Neural crest cell (in vitro differentiated cells): Measurements from ENCODE around the gene UBE2V1. TPM values are rescaled to one million over a fixed set of nuclear protein-coding genes. Genes with fewer than 3 reads are reported as not detected.
"Not testable (repeated sequence)": the region's sequence is repeated elsewhere in the genome, so short reads cannot be mapped to it uniquely, and the experiment has no call there.

Source experiments
- DNase-seq: peaks from one replicate; pipeline ENCODE4 v3.0.0; 2021; ENCODE audit warnings: low read depth, mixed read lengths, low spot score
- H3K27ac Mint-ChIP-seq: one replicate; pipeline ENCODE4 v1.8.0; 2021; ENCODE audit warnings: mild to moderate bottlenecking, mixed read lengths; ENCODE audit not compliant: unreplicated experiment
- H3K27me3 Mint-ChIP-seq: 2 replicates; pipeline ENCODE4 v1.8.0; 2021; ENCODE audit warnings: low read depth, mild to moderate bottlenecking, mixed read lengths
- H3K36me3 Mint-ChIP-seq: 2 replicates; pipeline ENCODE4 v1.8.0; 2021; ENCODE audit warnings: low read depth, mild to moderate bottlenecking, mixed read lengths
- H3K4me1 Mint-ChIP-seq: 2 replicates; pipeline ENCODE4 v1.8.0; 2021; ENCODE audit warnings: mixed read lengths
- H3K4me3 Mint-ChIP-seq: one replicate; pipeline ENCODE4 v1.8.0; 2021; ENCODE audit warnings: mild to moderate bottlenecking, mixed read lengths
- H3K9me3 Mint-ChIP-seq: 2 replicates; pipeline ENCODE4 v1.8.0; 2021; ENCODE audit warnings: mixed read lengths
- total RNA-seq: library from RNA; stranded (reverse); gene quantifications from 2 replicates; pipeline ENCODE4 v1.2.1, GENCODE V29; 2021
- TF ChIP-seq, protein P1 (sequence below): fragments of 200-600 bp; sonication (generic); conservative IDR thresholded peaks from 2 replicates; pipeline ENCODE4 v1.5.0; 2021; ENCODE audit warnings: antibody characterized with exemption, mild to moderate bottlenecking

UBE2V1 gene
- total RNA-seq, 1 donor from 2014 or later: 147 TPM

DNA sequence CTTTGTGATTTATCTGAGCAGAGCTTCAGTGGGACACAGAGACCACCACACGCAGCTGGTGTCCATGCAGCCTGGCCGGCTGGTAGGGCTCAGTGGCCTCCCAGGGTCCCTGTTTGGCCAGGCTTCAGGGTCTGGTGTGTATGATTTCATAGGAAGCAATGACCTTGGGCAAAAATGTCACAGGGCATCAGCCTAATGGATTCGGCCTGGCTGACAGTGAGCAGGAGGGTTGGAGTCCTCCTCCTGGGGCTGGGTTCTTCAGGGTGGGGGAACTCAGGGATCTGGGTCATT is 47.7 kb downstream of the UBE2V1 start:
- Mint-ChIP-seq H3K4me1 (peaks cover 24% of the 10 kb centered on the region), H3K4me3 (no peak overlapping the region), H3K27ac (no peak overlapping the region), H3K36me3 (no peaks in the 10 kb centered on the region), H3K9me3 (no peaks in the 10 kb centered on the region), H3K27me3 (no peaks in the 10 kb centered on the region)
- TF ChIP-seq, protein P1, sequence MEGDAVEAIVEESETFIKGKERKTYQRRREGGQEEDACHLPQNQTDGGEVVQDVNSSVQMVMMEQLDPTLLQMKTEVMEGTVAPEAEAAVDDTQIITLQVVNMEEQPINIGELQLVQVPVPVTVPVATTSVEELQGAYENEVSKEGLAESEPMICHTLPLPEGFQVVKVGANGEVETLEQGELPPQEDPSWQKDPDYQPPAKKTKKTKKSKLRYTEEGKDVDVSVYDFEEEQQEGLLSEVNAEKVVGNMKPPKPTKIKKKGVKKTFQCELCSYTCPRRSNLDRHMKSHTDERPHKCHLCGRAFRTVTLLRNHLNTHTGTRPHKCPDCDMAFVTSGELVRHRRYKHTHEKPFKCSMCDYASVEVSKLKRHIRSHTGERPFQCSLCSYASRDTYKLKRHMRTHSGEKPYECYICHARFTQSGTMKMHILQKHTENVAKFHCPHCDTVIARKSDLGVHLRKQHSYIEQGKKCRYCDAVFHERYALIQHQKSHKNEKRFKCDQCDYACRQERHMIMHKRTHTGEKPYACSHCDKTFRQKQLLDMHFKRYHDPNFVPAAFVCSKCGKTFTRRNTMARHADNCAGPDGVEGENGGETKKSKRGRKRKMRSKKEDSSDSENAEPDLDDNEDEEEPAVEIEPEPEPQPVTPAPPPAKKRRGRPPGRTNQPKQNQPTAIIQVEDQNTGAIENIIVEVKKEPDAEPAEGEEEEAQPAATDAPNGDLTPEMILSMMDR: no peak
- no peak for DNase-seq

DNA sequence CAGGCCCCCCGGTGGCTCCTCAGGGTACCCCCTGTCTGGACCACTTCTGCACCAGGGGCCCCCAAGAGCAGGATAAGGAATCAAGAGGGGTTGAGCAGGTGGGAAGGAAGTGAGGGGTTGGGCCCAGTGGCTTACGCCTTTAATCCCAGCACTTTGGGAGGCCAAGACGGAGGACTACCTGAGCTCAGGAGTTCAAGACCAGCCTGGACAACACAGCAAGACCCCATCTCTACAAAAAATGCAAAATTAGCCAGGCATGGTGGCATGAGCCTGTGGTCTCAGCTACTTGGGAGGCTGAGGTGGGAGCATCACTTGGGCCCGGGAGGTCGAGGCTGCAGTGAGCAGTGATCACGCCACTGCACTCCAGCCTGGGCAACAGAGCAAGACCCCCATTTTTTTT is 49.2 kb downstream of the UBE2V1 start:
- H3K36me3 Mint-ChIP-seq, H3K27ac Mint-ChIP-seq, DNase-seq, H3K27me3 Mint-ChIP-seq, H3K9me3 Mint-ChIP-seq, H3K4me3 Mint-ChIP-seq: not testable (repeated sequence)
- H3K4me1 Mint-ChIP-seq: peaks cover 19% of the 10 kb centered on the region

DNA sequence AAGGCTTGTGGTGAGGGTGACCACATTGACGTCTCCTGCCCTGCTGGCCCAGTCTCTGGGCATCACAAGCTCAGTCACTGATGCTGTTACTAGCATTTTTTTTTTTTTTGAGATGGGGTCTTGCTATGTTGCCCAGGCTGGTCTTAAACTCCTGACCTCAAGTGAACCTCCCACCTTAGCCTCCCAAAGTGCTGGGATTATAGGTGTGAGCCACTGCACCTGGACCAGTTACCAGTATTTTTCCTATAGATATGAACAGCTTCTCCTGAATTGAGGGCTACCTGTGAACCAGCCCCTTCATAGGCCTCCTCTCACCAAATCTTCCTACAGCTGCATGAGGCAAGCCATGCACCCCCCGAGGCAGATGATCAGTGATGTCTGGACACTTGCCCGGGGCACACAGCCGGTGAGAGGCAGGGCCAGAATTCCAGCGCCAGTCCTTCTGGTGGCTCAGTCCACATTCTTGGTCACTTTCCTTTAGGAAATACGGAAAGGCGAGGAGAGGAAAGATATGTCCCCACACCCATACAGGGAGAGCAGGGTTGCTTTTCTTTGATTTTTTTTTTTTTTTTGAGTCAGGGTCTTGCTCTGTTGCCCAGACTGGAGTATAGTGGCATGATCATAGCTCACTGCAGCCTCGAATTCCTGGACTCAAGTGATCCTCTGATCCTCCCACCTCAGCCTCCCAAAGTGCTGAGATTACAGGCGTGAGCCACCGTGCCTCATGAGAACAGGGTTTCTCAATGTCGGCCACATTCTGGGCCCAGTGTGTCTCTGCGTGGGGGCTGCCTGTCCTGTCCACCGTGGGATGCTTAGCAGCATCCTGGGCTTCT is 50.7 kb downstream of the UBE2V1 start:
- no peaks in the 10 kb centered on the region for H3K36me3 Mint-ChIP-seq
- H3K27ac Mint-ChIP-seq: no peak overlapping the region
- no peak overlapping the region for H3K4me3 Mint-ChIP-seq
- H3K27me3 Mint-ChIP-seq: no peaks in the 10 kb centered on the region
- DNase-seq: no peak
- H3K9me3 Mint-ChIP-seq: no peaks in the 10 kb centered on the region
- TF ChIP-seq, protein P1: no peak
- H3K4me1 Mint-ChIP-seq: peaks cover 4% of the 10 kb centered on the region

DNA sequence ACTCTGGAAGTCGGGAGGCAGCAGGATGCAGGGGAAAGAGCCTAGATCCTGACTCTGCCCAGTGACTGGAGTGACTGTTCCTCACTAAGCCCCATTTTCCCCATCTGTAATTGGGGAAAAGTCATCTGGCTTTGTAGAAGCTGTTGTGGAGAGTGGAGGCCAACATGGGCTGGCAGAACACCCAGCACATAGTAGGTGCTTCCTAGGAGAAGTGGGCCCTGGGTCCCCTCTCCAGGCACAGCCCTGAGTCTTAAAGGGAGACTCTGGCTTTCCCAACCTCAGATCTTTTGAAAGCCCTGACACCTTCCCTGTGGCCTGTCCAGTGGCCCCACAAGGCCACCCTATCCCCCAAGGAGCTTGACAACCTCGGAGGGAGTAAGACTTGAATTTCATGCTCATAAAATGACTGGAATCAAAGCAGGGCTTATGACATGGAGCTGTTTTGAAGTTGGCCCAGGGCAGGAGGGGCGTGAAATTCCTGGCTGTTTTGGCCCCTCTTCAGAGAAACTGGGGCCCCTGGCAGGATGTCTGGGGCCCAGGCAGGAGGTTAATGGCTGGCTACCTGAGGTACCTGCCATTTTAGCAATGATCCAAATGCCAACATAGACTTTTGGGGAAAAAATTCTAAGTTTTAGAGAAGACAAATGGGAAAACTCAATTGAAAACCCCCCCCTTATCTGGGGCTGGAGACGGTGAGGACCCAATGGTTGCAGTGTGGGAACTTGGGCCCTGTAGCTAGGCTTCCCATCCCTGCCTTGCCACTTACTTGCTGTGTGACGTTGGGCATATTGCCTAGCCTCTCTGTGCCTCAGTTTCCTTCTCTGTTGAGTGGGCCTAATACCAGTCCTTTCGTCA is 51.6 kb downstream of the UBE2V1 start:
- TF ChIP-seq, protein P1: no peak
- Mint-ChIP-seq H3K4me3 (no peak overlapping the region), H3K4me1 (peaks cover 5% of the 10 kb centered on the region), H3K27me3 (no peaks in the 10 kb centered on the region), H3K36me3 (no peaks in the 10 kb centered on the region), H3K9me3 (no peaks in the 10 kb centered on the region), H3K27ac (no peak overlapping the region)
- no peak for DNase-seq

DNA sequence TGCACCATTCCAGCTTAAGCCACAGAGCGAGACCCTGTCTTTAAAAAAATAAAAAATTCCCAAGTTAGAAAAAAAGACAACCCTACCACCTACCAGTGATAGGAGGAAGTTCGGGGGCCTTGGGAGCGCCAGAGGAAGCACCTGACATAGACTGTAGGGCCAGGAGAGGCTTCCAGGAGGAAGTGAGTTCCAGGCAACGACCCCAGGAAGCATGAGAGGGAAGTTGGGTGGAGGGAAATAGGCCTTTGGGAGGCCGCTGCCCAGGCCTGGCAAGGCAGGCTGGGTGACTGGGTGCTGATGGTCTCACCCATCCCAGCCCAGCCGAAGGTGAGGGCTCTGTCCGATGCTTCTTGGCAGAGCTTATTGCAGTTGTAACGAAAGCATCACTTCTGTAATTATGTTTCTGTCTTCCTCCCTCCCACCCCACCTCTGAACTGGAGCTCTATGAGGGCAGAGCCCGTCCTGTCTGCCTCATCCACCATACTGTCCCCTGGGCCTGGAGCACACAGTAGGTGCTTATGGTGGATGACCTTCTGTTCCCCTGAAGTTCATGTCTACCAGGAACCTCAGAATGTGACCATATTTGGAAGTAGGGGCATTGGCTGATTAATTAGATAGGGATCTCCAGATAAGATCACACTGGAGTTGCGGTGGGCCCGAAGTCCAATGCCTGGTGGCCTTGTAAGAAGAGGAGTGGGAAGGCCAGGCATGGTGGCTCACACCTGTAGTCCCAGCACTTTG is 54.1 kb downstream of the UBE2V1 start:
- Mint-ChIP-seq H3K4me3 (no peak overlapping the region), H3K36me3 (no peaks in the 10 kb centered on the region), H3K27ac (no peak overlapping the region), H3K9me3 (no peaks in the 10 kb centered on the region), H3K4me1 (peaks cover 24% of the 10 kb centered on the region), H3K27me3 (no peaks in the 10 kb centered on the region)
- DNase-seq: no peak
- TF ChIP-seq, protein P1: no peak
